HG02678 (cell line): ENCODE measurements around the gene MRPL16.

Source experiments
- ATAC-seq: cut with Tn5 transposase; IDR thresholded peaks from one replicate; pipeline ENCODE4 v1.9.1; 2021; ENCODE audit warnings: mild to moderate bottlenecking, moderate library complexity; ENCODE audit not compliant: unreplicated experiment

The MRPL16 gene

DNA sequence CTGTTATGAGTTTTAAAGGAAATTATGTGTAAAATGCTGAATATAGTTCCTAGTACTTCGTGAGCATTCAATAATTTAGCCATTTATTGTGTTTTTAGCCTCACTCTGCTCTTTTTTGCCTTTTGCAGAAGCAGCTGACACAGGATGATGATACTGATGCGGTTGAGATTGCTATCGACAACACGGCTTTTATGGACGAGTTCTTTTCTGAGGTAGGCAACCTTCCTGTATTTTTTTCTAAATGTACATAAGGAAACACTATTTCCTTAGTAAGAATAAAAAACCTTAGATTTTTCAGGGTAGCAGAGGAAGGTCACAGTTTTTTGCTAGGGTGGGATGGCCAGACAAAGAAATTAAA lies 37.5 kb downstream of the MRPL16 start:
- no peak for ATAC-seq

DNA sequence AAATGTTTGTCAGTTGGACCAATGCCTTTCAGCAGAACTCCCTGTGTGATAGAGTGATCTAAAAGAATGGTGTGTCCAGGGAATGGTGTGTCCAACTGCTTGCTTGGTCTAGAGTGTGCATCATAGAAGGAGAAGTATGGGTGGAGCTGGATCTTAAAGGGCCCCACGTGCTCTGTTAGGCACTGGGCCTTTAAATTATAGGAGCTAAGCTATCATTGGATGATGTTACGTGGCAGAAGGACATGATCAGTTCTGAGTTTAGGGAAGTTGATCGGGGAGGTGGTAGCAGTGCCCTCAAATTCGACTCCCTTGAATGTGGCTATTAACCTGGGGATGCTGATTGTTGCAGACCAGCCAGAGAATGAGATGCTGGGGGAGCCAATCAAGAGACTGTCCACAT lies 39.0 kb downstream of the MRPL16 start:
- ATAC-seq: no peak

DNA sequence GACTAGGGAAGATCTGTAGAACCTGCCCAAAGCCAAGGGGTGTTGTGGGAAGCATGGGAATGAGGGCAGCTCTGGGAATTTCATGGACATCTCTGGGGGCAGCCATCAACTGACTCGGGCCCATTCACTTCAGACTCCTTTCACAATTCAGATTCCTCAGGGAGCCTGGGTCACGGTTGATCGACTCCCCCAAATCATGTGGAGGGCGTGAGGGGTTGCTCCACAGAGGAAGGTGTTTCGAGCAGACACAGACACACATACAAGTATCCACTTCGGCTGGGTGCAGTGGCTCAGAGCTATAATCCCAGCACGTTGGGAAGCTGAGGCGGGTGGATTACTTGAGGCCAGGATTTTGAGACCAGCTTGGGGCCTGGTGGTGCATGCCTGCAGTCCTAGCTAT lies 39.7 kb downstream of the MRPL16 start:
- no peak for ATAC-seq

DNA sequence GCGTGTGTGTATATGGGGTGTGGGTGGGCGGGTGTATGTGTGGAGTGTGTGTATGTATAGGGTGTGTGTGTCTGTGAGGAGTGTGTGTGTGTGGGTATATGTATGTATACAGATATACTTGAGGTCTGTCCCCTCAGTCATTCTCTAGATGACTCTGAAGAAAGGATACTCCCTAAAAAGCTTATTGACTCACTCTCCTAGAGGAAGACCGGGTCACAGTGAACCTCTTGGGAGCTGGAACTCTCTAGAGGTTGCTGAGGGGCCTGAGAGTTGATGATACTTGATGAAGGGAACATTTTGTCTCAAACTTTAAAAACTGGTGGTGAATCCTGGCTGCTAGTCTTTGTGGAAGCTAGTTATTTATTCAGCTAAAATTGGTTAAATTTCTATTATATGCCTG lies 40.3 kb downstream of the MRPL16 start:
- no peak for ATAC-seq

DNA sequence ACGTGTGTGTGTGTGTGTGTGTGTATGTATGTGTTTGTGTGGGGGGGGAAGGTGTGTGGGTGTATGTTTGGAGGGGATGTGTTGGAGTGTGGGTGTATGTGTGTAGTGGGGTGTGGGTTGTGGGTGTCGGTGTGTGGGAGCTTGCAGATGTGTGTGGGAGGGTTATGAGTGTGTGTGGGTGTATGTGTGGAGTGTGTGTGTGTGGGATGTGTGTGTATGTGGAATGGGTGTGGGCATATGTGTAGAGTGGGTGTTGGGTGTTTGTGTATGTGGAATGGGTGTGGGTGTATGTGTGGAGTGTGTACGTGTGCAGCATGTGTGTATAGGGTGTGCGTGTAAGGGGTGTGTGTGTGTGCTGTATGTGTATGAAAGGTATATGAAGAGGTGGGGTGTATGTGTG lies 40.8 kb downstream of the MRPL16 start:
- ATAC-seq: no peak

DNA sequence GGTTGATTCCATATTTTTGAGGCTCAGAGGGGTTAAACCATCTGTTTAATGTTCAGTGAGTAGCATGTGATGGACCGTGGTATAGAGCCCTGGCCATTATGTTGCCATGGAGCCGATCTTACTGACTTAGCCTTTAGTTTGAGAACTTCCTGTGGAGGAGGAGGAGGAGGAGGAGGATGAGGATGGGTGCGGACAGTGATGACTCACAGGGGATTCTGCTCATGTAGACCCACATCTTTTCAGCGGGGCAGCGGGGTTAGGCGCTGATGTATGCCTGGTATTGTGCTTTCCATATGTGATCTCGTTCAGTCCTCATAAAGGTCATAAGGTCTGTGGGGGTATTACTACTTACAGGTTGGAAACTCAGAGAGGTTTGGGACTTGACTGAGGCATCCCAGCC lies 41.5 kb downstream of the MRPL16 start:
- ATAC-seq: no peak

DNA sequence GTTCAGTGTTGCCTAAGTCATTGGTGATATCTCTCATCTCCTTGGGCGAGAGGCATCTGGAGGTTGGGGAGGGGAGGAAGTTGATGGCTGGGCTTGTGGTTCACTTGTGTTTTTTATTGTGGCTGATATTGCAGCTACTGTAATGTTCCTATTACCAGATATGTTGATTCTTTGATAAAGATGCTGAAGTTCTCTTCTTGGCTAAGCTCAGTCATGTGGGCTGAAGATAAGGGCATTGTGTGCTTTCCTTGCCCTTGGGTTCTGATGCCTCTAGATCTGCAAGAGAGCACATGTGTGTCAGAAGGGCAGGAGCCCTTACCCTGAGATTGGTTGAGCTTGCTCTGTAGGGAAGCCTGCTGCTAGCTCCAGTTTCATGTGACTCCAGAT lies 43.4 kb downstream of the MRPL16 start:
- ATAC-seq: no peak

DNA sequence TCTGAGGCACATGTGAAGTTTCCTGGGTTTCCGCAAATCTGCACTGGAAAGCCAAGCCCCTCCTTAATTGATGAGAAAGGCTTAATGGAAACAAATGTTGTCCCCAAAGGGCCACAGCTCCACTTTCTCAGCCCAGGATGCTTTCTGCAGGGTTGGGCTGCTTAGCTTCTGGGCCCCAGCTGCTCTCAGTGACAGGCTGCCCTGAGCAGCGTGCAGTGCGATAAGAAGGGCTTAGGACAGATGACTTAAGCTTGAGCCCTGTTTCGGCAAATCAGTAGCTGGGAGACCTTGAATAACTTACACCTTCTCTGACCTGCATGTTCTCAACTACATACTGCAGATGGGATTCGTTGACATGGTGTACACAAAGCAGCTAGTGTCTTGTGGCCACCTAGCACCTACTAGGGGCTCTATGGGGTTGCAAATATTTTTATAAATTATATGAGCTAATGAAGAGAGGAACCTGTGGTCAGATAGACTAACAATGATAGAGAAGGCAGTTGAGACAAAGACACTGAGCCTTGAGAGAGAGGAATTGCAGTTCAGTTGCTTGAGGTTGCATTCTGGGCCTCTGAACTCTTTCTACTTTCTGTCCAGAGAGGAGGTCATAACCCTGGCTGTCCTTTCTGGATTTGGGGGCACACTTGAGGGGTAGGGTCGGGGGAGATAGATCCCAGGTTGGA lies 43.9 kb downstream of the MRPL16 start:
- ATAC-seq: no peak

DNA sequence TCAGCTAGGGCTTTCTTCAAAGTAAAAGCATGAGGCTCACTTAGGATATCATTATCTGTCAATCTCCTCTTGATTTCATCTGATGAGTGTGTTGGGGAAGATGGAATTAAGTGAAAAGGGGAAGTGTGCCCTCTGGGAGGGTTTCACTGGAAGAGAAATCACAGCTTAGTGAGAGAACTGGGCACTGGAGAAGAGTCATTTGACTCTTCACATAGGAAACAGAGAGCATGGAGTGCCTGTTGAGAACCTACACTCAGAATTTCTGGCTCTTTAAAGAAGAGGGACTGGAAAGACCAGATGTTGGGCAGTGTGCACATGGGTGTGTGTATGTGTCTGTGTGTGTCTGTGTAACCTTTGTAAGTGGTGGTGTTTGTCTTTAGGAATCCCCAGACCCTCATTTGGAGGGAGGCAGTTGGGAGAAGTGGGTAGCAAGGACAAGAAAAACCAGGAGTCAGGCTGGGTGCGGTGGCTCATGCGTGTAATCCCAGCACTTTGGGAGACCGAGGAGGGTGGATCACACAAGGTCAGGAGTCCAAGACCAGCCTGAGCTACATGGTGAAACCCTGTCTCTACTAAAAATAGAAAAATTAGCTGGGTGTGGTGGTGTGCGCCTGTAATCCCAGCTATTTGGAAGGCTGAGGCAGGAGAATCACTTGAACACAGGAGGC lies 45.4 kb downstream of the MRPL16 start:
- ATAC-seq: no peak

DNA sequence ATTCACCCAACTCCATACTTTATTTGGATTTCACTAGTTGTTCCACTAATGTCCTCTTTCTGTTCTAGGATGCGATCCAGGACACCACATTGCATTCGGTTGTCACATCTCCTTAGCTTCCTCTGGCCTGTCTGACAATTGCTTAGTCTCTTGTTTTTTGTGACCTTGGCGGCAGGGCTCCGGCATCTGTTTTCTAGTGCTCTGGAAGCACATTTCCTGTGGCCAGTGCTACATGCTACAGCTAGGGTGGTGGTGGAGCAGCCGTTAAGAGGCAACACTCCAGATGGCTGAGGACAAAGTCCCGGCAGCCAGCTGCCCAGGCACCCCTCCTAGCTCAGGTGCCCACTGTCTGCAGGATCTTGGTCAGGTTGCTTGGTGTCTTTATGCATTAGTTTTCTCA lies 48.6 kb downstream of the MRPL16 start:
- ATAC-seq: no peak

DNA sequence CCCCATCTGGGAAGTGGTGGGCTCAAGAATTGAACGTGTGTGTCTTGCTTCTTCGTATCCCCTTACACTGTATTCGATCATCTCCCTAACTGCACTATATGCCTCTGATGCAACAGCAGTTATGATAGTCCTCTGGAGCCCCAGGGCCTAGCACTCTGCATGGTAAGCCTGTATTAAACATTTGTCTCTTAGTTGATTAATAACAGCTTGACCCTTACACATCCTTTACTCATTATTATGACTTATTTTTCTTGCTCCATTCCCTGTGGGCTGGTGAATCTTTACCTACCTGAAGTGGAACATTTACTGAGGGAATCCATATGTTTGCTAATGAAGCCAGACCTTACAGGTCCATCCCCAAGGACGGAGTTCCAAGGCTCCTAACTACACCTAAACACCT lies 49.8 kb downstream of the MRPL16 start:
- no peak for ATAC-seq

DNA sequence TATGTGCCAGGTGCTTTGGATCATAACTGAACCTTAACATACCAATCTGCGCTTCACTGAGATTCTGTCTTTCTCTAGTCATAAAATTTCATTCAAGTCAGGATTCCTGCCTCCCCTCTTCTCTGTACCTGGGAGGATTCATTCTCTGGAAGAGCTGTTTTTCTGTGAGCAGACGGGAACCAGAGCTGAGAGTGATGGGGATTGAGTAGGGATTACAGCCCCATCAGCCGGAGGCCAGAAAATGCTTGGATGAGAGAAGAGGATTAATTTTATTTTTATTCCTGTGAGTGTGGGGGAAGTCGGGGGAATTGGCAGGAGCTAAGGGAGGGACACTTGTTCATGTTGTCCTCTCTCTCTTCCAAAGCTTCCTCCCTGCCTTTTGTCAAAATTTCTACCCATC lies 50.7 kb downstream of the MRPL16 start:
- no peak for ATAC-seq

DNA sequence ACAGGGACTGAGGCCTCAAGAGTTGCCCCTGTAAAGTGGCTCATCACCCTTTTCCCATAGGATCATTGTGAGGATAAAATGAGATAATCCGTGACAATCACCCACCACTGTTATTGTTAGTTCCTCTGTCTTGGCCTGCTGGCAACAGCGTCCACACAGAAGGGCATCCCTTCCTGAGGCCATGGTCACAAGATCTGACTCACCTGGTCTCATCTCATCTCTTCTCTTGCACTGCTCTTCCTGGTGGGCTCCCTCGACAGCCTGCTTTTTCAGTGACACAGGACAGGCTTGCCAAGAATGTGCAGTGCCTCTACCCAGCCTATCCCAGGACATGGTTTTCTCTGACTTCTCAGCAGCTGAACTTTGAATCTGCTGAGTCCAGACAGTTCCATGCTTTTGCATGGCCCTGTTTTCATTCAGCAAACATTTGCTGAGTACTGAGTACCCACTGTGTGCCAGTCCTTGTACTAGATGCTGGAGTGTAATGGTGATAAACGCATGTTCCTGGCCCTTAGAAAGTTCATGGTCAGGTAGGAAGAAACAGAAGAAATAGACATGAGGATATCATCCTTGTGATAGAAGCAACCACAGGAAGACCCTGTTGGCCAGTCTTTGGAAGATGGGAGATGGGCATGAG lies 52.1 kb downstream of the MRPL16 start:
- ATAC-seq: no peak

DNA sequence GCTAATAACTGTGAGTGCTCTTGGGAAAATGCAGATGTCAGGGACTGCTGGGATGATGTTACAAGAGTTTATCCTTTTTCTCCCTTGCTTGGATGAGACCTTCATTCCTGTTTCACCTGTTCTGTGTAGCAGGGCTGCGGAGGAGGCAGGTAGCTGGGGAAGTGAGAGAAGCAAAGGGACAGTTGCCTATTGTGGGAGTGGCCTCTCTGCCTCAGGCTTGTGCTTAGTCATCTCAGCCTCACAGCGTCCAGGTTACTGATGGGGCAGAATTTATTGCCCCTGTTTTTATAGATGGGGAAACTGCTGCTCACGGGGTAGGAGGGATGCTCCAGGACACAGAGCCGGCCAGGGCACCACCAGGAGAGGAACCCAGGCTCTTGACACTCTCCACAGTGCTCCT lies 53.7 kb downstream of the MRPL16 start:
- no peak for ATAC-seq

DNA sequence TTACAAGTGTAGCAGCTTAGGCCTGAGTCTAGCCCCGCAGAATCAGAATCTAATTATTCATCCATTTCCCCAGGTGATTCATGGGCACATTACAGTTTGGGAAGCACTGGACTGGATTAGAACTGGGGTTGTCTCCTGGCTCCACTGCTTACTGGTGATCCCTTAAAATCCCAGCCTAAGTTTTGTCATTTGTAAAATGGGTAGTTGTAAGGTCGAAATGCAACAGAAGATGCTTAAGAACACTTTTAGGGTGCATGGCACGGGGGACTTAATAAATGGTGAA lies 54.1 kb downstream of the MRPL16 start:
- ATAC-seq: no peak
